HG03432 (cell line): ENCODE results near the gene TTC36.
"Not testable (repeated sequence)": the region's sequence is repeated elsewhere in the genome, so short reads cannot be mapped to it uniquely, and the experiment has no call there.

ENCODE experiments used
- ATAC-seq: cut with Tn5 transposase; IDR thresholded peaks from one replicate; pipeline ENCODE4 v1.9.1; 2021; ENCODE audit warnings: mild to moderate bottlenecking, moderate library complexity; ENCODE audit not compliant: unreplicated experiment

TTC36 gene, protein sequence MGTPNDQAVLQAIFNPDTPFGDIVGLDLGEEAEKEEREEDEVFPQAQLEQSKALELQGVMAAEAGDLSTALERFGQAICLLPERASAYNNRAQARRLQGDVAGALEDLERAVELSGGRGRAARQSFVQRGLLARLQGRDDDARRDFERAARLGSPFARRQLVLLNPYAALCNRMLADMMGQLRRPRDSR

DNA sequence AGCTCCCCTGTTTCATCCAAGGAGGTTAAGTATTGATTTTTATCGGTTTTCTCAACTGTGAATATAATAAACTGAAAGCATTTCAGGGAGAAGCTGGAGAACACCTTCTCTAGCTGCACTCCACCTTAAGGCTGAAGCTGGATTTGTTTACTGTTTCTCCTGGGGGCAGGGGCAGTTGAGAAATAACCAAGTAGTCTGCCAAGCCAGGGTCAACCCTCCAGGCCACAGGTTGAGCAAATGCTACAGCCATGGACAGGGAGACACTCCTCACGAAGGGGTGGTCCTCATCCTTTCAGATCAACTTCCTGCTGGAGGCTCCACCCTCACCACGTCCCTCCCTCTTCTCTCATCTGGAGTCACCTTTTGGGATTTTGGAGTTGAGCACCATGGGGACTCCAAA lies at the start of gene TTC36:
TSS of gene TTC36 (plus strand) at position 366 of the 400 bp plus-strand sequence. CDS start at position 387, 21 bp downstream.
- no peak for ATAC-seq

DNA sequence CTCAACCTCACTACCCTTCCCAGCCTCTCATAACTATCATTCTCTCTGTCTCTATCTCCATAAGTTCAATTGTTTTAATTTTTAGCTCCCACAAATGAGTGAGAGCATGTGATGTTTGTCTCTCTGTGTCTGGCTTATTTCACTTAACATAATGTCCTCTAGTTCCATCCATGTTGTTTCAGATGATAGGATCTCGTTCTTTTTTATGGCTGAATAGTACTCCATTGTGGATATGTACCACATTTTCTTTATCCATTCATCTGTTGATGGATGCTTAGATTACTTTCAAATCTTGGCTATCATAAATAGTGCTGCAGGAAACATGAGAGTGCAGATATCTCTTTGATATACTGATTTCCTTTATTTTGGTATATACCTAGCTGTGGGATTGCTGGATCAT lies 46.0 kb upstream of the TTC36 start:
- ATAC-seq: not testable (repeated sequence)

DNA sequence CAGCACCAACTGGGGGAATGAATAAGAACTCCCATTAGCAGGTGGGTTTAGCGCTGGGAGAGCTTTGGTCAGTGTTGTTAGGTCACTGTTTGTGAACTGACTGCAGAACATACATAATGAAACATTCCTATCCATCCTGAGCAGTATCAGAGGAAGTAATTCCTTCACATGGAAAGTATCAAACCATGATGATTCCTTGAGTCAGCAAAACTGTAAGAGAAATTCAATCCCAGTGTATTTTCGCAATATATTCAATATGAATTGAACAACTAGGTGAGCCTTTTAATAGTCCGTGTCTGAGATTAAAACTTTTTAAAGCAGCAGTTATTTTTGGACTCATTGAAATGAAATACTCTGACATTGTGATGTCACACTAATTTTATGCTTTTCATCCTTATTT lies 42.9 kb upstream of the TTC36 start:
- no peak for ATAC-seq

DNA sequence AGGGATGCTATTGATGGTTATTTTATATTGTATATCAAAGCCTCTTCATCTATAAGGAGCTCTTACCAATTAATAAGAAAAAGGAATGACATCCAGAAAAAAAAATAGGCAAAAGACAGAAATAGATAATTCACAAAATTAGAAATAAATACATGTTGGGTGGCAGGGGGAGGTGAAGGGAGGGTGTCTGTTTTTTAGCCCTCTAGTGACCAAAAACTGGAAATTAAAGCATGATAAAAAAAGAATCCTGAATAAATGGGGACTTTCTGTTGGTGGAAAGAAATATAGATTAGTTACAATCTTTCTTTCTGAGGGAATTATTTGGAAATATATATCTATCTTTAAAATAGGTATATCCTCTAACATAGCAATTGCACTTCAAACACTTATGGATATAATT lies 42.0 kb upstream of the TTC36 start:
- ATAC-seq: no peak

DNA sequence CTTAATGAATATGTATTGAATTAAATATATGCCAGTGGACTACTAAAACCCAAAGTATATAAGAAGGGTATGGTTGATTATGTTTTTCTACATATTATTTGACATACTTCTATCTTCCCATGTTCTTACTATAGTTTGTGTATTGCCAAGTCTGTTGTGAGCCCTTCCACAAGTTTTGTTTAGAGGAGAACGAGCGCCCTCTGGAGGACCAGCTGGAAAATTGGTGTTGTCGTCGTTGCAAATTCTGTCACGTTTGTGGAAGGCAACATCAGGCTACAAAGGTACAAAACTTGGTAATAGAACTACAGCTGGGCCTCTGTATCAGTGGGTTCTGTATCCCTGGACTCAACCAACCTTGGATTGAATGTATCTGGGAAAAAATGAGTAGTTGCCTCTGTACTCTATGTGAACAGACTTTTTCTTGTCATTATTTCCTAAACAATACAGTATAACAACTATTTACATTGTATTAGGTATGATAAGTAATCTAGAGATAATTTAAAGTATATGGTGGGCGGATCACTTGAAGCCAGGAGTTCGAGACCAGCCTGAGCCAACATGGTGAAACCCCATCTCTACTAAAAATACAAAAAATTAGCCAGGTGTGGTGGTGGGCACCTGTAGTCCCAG lies 38.7 kb upstream of the TTC36 start:
- ATAC-seq: no peak

DNA sequence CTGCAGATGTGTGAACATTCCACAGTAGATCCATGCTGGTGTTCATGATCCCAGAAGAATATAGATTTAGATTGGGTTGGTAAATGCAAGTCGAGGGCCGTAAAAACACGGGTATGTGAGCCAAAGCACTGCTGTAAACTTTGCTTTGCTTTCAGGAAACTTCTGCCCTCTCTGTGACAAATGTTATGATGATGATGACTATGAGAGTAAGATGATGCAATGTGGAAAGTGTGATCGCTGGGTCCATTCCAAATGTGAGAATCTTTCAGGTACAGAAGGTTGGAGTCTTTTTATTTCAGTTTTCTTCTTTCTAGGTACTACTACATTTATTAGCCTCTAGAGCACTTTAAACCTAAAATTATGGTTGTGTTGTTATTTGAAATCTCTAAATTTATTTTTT lies 36.2 kb upstream of the TTC36 start:
- ATAC-seq: no peak

DNA sequence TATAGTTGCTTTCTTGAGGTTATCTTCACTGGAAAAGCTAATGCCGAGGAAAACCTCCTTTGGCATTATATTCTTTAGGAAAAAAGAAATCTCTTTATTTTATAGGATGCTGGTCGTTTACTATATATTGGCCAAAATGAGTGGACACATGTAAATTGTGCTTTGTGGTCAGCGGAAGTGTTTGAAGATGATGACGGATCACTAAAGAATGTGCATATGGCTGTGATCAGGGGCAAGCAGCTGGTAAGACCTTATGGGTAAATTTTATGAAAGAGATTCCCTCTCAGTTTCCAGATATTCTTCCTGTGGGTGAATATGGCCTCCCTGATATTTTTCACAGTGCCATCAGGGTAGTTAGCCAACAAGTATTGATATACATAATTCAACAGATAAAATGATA lies 29.4 kb upstream of the TTC36 start:
- no peak for ATAC-seq

DNA sequence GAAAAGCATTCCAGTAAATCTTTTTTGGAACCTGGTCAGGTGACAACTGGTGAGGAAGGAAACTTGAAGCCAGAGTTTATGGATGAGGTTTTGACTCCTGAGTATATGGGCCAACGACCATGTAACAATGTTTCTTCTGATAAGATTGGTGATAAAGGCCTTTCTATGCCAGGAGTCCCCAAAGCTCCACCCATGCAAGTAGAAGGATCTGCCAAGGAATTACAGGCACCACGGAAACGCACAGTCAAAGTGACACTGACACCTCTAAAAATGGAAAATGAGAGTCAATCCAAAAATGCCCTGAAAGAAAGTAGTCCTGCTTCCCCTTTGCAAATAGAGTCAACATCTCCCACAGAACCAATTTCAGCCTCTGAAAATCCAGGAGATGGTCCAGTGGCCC lies 24.1 kb upstream of the TTC36 start:
- no peak for ATAC-seq

DNA sequence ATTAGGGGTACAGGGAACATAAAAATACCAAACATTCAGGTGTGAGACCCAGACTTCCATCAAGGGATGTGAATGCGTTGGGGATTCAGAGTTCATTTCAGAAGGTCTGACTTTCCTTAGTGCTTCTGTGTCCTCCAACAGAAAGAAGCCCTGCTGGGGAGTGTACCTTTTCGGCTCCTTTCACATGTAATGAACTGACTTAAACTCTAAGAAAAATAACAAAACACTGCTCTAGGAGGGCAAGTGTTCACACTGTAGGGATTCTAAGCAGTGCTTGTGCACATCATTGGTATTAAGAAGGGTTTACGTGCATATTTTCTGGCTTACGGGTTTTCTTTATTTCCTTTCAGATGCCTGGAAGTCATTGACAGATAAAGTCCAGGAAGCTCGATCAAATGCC lies 15.7 kb upstream of the TTC36 start:
- ATAC-seq: no peak

DNA sequence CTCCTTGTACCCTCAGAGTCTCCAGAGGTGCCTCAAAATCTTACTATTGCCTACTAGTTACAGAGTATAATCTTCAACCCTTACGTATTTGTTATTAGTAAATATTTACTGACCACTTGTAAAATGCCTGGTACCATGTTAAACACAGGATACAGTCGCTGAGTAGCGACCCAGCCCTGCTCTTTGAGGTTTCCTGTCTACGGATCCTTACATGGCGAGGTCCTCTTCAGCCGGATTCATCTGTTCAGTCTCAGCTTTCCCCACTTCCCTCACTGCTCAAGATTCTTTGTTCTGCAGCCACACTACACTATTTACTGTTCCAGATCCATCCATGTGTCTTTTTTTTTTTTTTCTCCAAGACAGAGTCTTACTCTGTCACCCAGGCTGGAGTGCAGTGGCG lies 13.2 kb upstream of the TTC36 start:
- no peak for ATAC-seq

DNA sequence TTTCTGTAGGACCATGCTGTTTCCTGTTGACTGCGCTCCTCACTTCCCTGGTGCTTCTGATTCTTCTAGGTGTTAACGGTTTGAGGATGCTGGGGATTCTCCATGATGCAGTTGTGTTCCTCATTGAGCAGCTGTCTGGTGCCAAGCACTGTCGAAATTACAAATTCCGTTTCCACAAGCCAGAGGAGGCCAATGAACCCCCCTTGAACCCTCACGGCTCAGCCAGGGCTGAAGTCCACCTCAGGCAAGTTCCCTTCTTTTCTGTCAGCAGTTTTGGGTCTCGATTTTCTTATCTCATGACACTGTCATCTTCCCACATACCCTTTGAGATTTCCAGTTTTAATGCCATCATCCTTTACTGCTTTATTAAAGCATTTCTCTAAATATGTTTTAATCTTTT lies 7.7 kb upstream of the TTC36 start:
- ATAC-seq: no peak

DNA sequence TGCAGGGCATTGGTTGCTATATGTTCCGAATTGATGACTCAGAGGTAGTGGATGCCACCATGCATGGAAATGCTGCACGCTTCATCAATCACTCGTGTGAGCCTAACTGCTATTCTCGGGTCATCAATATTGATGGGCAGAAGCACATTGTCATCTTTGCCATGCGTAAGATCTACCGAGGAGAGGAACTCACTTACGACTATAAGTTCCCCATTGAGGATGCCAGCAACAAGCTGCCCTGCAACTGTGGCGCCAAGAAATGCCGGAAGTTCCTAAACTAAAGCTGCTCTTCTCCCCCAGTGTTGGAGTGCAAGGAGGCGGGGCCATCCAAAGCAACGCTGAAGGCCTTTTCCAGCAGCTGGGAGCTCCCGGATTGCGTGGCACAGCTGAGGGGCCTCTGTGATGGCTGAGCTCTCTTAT lies 5.4 kb upstream of the TTC36 start:
- peak; percentile 57 for ATAC-seq

DNA sequence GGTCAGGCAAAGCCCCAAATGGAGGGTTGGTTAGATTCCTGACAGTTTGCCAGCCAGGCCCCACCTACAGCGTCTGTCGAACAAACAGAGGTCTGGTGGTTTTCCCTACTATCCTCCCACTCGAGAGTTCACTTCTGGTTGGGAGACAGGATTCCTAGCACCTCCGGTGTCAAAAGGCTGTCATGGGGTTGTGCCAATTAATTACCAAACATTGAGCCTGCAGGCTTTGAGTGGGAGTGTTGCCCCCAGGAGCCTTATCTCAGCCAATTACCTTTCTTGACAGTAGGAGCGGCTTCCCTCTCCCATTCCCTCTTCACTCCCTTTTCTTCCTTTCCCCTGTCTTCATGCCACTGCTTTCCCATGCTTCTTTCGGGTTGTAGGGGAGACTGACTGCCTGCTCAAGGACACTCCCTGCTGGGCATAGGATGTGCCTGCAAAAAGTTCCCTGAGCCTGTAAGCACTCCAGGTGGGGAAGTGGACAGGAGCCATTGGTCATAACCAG lies 4.7 kb upstream of the TTC36 start:
- ATAC-seq: no peak

DNA sequence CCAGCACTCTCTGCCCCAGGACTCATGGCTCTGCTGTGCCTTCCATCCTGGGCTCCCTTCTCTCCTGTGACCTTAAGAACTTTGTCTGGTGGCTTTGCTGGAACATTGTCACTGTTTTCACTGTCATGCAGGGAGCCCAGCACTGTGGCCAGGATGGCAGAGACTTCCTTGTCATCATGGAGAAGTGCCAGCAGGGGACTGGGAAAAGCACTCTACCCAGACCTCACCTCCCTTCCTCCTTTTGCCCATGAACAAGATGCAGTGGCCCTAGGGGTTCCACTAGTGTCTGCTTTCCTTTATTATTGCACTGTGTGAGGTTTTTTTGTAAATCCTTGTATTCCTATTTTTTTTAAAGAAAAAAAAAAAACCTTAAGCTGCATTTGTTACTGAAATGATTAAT lies 2.9 kb upstream of the TTC36 start:
- no peak for ATAC-seq

DNA sequence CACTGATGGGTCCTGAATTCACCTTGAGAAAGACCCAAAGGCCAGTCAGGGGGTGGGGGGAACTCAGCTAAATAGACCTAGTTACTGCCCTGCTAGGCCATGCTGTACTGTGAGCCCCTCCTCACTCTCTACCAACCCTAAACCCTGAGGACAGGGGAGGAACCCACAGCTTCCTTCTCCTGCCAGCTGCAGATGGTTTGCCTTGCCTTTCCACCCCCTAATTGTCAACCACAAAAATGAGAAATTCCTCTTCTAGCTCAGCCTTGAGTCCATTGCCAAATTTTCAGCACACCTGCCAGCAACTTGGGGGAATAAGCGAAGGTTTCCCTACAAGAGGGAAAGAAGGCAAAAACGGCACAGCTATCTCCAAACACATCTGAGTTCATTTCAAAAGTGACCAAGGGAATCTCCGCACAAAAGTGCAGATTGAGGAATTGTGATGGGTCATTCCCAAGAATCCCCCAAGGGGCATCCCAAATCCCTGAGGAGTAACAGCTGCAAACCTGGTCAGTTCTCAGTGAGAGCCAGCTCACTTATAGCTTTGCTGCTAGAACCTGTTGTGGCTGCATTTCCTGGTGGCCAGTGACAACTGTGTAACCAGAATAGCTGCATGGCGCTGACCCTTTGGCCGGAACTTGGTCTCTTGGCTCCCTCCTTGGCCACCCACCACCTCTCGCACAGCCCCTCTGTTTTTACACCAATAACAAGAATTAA lies 2.4 kb upstream of the TTC36 start:
- no peak for ATAC-seq

DNA sequence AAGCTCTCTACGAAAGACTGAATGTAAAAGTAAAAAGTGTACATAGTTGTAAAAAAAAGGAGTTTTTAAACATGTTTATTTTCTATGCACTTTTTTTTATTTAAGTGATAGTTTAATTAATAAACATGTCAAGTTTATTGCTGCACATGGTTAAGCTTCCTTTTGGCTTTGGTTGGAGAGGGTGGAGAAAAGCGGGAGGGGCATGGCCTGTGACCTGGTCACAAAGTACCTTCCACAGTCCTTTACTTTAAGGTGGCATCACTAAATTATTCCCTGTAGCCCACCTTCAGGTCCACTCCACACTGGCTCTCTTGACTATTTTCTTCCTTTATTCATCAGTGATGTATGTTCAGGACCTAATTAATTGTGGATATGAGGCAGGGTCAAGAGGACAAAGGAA lies 586 bp upstream of the TTC36 start:
- ATAC-seq: no peak

DNA sequence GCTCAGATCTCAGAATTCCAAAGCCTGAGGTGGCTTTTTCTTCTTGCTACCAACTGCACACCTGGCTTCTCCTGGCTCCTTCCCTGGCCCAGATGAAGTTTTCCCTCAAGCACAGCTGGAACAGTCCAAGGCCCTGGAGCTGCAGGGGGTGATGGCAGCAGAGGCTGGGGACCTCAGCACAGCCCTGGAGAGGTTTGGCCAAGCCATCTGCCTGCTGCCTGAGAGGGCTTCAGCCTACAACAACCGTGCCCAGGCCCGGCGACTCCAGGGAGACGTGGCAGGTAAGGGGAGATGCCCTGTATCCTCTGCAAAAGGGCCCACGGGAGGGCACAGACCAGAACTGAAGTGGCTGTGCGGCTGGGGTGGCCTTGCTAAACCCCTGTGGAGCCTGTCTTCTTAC lies 1.2 kb downstream of the TTC36 start:
- no peak for ATAC-seq

DNA sequence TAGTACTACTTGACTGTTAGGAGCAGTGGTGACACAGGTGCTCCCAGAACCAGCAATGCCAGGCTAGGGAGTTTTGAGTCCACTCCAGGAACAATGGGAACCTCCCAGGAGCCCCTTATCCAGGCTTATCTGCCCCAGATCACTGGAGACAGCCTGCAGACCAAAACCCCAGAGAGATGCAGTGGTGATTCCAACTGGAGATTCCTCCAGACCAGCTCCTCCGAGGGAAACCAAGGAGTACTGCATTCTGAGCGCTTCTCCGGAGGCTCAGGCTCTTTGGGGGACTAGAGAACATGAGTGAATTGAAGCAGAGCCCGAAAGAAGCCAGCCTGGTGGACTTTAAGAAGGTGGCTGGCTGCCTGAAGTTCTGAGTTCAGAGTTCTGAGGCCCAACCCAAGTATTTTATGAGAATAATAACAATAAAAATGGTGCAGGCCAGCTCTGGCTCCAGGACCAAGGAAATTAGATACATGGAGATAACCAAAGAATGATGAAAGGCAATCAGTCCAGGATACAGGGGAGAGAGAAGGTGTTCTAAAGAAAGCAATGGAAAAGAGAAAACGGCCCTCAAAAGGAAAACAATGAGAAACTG lies 2.4 kb downstream of the TTC36 start:
- no peak for ATAC-seq

DNA sequence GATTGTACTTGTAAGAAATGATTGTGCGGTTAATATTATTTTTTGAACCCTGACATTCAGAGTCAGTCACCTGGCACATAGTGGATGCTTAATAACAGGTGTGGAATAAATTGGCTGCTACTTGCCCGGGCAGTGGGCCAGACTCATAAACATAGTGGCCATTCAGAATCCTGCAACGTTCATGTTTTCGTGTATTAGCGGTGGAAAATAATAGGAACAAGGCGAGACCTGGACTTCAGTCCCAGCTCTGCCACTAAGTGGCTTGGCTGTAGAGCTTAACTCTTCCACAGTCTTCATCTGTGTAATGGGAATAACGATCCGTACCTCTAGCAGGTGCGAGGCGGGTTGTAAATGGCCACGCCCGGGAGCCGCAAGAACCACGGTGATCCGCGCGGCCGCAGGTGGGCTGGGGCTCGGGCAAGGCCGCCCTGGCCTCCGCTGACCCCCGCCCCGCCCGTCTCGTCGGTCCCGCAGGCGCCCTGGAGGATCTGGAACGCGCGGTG lies 3.0 kb downstream of the TTC36 start:
- no peak for ATAC-seq

DNA sequence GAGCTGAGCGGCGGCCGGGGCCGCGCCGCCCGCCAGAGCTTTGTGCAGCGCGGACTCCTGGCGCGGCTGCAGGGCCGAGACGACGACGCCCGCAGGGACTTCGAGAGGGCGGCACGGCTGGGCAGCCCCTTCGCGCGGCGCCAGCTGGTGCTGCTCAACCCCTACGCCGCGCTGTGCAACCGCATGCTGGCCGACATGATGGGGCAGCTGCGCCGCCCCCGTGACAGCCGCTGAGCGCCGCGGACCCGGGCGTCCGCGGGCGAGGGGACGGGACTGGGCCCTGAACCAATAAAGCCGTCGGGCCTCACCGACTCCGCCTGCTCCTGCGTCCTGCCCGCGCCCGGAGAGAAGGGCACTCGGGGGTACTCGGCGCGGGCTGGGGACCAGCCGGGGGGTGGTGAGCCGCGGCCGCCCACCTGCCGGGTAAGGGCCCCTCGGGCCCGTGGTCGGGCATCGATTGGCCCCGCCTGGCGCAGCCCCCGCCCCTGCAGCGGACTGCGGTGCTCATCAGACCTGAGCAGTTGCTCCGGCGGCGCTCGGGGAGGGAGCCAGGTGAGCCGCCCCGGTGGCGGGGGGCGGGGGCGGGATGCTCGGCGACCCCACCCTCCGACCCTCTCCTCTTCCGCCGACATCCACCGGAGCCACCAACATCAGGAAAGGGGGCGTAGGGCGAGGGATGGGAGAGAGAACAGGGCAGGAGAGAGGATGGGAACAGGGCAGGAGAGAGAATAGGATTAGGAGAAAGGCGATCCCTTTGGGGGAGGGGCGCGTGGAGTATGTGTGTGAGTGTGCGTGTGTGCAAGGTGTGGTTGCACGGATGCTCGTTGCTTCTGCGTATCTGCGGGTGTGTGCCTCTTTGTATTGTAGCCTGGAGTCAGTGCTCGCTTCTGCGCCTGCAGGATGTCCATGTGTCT lies 3.7 kb downstream of the TTC36 start, which contains the start of gene TMEM25:
TSS of gene TMEM25 (plus strand) at position 510 of the 914 bp plus-strand sequence. CDS start 610 bp downstream, outside the sequence.
- peak; percentile 73 for ATAC-seq
